HG03575 (cell line): ENCODE results near the gene FZD10.

ENCODE experiments used
- ATAC-seq: cut with Tn5 transposase; IDR thresholded peaks from one replicate; pipeline ENCODE4 v1.9.1; 2021; ENCODE audit not compliant: unreplicated experiment, insufficient number of reproducible peaks, low FRiP score; ENCODE audit errors: extremely low read depth

FZD10 gene

DNA sequence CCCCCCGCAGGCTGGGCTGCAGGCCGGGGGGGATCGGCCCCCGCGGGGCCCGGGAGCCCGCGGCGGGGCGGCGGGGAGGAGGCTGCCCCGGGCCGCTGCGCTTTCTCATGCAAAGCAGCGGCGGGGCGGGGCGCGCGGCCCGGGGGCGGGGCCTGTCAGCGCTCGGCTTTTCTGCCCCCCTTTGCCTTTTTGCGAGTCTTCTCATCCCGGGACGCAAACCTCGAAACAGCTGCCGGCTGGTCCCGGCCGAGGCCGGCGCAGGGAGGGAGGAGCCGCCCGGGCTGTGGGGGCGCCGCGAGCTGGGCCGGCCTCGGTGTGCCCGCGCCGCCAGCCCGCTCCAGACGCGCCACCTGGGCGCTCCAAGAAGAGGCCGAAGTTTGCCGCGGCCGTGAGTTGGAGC, at the start of gene FZD10:
FZD10 (plus strand) TSS at position 198 of the 400 bp plus-strand sequence. CDS start 479 bp downstream, outside the sequence.
- ATAC-seq, result no peak

DNA sequence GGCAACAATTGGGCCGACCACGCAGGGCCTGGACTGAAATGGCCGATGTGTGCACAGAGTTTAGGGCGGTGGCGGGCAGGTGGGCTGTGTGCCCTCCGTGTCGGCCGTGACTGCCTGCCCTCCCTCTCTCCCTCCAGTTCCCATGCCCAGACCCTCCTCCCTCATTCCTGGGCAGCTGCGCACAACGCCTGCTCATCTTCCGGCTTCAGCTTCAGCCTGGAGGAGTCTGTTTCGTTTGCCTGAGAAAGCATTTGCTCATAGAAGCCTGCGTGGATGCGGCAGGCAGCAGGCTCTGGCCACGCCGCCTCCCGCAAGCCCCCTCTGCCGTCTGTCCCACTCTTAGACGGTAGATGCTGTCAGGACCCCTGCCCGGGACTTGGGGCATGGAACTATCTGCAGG, 47.3 kb upstream of the FZD10 start:
- no peak for ATAC-seq

DNA sequence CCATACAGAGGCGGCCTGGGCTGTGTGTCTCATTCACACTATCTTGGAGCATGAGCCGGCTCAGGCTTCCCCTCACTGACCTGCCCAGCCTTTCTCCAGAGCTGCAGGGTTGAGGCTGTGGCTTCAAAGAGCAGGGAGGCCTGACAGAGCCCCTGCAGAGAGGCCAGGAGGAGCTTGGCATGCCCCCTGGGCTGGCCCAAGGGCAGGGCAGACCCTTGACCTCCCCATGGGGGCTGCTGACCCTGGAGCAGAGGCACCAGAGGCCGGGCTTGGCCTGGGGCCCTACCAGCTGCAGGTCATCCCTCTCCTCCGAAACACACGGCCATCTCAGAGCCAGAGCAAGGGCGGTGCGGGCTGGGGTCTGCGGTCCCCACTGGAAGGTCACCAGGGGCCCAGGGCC, 46.6 kb upstream of the FZD10 start:
- ATAC-seq, result no peak

DNA sequence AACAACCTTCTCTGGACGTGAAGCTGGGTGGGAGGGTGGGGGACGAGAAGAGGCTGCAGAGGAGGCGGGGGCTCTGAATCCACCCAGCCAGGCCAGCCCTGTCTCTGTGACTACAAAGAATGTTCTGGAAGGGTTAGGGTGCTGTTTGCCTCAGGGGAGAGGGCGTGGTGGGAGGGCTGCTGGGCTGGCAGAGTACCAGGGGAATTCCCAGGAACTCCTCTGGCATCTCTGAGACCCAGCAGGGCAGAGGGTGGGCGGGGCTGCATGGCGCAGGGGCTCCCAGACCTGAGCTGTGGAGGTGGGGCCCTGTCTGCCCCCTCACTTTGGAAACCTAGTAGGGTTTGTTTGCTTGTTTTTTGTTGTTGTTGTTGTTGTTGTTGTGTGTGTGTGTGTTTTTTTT, 45.5 kb upstream of the FZD10 start:
- no peak for ATAC-seq

DNA sequence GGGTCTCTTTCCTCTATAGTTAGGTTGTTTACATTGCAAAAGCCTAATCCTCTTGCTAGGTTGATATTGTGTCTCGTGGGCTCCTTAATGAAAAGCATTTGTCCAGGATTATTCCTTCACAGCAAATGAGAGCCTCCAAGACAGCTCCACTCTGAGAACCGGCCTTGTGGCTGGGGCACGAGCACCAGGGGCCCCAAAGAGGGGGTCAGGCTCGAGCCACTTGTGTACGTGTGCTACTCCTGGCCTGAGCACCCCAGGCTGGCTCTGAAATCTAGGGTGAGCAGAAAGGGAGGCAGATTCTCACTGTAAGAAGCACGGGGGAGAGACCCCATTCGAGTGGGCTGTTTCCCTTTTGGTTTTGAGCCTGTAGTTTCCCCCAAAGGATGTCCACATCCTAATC, 45.0 kb upstream of the FZD10 start:
- no peak for ATAC-seq

DNA sequence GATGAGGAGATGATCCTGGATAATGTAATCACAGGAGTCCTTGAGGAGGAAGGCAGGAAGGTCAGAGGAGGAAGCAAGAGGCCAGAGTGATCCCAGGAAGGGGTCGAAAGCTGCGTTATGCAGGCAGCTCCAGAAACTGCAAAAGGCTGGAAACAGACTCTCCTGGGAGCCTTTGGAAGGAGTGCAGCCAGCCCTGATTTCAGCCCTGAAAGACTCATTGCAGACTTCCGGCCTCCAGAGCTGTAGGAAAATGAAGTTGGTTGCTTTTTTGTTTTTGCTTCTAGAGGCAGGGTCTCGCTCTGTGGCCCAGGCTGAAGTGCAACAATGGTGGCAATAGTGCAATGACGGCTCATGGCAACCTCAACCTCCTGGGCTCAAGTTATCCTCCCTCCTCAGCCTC, 44.6 kb upstream of the FZD10 start:
- no peak for ATAC-seq

DNA sequence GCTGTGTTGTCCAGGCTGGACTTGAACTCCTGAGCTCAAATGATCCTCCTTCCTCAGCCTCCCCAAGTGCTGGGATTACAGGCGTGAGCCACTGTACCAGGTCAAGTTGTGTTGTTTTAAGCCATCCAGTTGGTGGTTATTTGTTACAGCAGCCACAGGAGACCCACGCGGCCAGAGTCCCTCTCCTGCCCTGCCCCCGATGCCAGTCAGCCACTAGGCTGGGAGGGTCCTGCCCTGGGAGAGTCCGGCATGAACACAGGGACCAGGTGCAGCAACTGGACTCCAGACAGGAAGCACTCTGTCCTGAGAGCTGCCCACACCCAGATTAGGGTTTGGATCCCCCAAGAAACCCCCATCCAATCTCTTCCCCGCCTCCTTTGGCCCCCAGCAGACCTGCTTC, 44.1 kb upstream of the FZD10 start:
- ATAC-seq, result no peak

DNA sequence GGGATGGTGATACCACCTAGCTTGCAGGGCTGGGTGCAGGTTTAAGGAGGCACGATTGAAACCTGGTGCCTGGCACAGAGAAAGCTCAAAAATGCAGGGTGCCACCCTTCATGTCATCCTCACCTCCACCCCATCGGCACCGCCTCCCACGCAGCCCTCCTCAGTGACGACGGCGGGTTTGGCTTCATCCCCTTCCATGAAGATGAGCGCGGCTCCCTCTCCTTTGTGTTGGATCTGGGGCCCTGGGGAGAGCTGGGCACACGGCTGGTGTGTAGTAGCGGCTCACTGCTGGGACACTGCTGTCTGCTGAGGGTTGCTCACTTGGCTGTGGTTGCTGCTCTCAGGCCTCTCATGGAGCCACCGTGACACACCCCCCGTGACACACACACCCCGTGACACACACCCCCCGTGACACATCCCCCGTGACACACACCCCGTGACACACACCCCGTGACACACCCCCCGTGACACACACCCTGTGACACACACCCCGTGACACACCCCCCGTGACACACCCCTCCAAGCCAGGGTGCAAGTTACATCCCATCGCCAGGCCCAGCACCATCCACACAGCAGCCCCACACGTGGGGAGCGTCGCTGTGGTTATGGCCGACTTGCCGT, 42.9 kb upstream of the FZD10 start:
- no peak for ATAC-seq

DNA sequence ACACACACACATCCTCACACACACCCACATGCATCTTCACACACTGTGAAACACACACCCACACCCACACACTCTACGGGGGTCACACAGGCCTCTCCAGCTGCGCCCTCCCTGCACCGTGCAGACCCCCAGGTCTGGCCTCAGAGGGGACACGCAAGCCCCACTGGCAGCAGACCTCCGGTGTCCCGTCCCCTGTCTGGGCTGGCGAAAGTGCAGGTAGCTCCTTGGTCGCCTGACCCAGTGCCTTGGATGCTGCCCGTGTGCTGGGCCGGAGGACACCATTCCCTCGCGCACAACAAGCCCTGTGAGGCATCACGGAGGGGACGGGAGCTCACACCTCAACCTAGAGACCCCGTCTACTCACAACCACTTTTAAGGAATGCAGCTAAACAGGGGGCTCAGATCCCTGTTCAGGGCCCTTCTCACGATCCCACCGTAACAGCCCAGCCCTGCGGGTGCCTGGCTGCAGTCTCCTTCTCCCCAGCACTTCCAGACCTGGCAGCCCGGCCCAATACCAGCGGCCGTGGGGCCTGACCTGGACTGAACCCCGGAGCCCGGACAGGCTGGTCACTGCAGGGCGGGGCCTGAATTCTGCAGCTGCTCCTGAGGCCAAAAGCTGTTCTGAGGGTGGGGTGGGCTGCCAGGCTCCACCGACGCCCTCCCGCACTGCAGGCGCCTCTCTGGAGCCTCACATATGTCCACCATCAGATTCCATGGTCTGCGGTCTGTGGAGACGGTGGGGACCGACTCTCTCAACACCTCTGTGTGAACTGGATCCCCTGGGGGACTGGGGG, 42.1 kb upstream of the FZD10 start:
- no peak for ATAC-seq

DNA sequence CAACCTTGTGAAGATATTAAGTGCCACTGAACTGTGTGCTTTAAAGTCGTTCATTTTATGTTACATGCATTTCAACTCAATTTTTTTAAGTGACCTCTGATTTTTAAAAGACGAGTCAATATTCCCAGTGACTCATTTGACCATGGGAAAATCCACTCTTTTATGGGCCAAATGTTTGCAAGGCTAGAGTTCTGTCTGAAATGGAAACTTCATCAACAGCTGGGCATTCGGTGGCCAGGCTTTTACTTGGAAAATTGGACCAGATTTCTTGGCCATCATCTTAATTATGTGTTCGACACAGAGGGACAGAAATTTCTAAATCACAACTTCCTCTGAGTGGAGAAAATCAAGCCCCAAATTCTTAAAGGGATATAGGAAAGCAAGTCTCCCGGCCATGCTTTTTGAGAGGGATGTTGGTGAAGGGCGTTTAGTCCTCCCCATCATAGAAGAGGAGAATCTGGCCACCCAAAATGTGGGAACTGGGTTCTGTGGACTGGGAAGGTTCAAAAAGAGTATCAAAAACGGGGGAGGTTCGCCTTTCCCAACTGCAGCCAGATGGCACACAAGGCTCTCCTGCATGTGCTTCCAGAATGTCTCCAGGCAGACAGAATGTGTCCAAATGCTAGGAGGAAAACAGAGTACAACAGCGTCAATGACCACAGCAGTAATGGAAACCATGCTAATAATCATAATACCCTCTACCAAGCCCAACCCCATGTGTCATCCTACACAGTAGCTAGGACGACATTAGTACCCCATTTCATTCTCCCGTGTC, 40.9 kb upstream of the FZD10 start:
- no peak for ATAC-seq

GRCh38 chr12:130122356-130122755, 39.9 kb upstream of the FZD10 start:
- no peak for ATAC-seq

DNA sequence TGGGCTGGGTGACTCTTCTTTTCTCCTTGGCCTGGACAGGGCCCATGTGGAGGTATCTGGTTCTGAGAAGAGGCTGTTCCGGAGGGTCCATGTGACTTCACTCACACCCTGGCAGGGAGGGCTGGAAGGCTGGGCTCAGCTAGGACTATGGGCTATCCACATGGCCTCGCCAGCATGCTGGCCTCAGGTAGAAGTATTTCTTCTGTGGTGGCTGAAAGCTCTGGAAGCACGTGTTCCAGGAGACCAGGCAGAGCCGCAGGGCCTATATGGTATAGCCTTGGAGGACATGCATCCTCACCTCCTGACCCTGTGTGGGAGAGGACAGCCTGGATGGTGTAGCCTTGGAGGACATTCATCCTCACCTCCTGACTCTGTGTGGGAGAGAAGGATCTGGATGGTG, 38.2 kb upstream of the FZD10 start:
- ATAC-seq, result no peak

DNA sequence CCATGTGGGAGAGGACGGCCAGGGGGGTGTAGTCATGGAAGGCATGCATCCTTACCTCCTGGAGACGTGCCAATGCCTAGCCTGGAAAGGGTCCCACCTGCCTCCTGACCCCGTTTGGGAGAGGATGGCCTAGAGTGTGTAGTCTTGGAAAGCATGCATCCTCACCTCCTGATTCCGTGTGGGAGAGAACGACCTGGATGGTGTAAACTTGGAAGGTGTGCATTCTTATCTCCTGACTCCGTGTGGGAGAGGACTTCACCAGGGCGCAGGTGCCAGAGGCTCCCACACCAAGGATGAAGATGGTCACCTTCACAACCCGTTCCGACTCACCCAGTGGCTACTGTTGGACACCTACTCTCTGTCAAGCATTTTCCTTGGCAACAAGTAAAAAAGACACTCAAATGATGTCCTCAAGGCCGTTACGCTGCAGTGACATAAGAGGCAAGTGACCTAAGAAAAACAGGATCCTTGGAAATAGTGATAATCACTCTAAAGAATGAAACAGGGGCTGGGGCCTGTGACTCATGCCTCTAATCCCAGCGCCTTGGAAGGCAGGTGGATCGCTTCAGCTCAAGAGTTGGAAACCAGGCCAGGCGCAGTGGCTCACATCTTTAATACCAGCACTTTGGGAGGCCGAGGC, 37.5 kb upstream of the FZD10 start:
- no peak for ATAC-seq

GRCh38 chr12:130126023-130126432, 36.2 kb upstream of the FZD10 start:
- no peak for ATAC-seq

GRCh38 chr12:130127532-130127911, 34.7 kb upstream of the FZD10 start:
- no peak for ATAC-seq

GRCh38 chr12:130127912-130128789, 34.1 kb upstream of the FZD10 start:
- no peak for ATAC-seq

GRCh38 chr12:130128790-130129735, 33.2 kb upstream of the FZD10 start:
- ATAC-seq, result no peak

- ATAC-seq, result no peak
Measured at GRCh38 chr12:130130346-130130745, 31.9 kb upstream of the FZD10 start.
